Stimulated activated CD4-positive, alpha-beta T cell treated with anti-CD3 and anti-CD28 coated beads, Interleukin-4, amount 100 ng/mL, for 1 hour (primary cell): ENCODE measurements around the gene NBEAL1.
"Not testable (repeated sequence)": the region's sequence is repeated elsewhere in the genome, so short reads cannot be mapped to it uniquely, and the experiment has no call there.

Experiments used
- DNase-seq: peaks from one replicate; pipeline ENCODE4 v3.0.0-alpha.2; 2020

Gene NBEAL1

DNA sequence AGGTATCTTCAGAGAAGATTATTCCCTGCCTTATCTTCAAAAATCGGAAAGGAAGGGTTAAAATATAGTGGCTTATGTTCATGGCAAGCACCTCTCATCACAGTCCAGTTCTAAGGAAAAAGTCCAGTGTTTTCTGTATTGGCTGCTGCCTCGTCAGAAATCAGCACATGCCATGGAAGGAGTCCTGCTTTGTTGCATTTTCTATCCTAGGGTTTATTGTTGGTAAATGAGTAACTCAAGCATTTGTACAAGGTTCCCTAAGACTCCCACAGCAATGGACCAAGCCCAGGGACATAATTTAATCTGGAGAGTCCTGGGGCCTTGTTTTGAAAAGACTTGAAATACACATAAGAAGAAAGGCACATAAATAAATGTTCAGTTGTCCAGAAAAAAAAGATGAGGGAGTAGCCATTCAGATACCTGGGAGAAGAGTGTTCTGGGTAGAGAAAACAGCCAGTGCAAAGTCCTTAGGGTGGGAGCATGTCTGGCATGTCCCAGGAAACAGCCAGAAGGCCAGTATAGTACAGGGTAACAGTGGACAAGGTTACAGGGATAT is 26.4 kb downstream of the NBEAL1 start:
- no peak for DNase-seq

DNA sequence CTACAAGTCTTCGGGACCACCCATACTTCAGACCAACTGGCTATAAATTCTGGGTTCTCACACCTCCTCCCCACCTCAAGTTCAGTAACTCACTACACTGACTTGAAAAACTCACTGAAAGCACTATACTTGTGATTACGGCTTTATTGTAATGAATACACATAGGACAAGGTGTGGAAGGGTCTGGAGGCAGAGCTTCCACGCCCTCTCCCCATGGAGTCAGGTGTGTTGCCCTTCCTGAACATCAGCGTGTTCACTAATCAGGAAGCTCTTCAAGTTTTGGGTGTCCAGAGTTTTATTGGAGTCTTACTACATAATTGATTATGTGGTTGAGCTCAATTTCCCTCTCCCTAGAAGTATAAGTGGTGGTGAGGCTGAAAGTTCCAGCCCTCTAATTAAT is 27.5 kb downstream of the NBEAL1 start:
- DNase-seq, result no peak

DNA sequence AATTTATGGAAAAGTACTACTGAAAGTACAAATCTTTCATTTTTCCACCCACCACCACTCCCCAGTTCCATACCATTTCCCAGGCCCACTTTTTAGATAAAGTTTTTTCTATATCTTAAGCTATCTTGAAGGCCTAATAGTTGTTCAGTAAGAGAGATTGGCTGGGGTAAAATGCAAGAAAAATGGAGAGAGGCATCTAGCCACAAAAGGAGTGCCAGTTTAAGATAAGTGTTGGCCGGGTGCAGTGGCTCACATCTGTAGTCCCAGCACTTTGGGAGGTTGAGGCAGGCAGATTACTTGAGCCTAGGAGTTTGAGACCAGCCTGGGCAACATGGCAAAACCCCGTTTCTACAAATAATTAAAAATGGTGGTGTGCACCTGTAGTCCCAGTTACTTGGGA is 28.6 kb downstream of the NBEAL1 start:
- no peak for DNase-seq

DNA sequence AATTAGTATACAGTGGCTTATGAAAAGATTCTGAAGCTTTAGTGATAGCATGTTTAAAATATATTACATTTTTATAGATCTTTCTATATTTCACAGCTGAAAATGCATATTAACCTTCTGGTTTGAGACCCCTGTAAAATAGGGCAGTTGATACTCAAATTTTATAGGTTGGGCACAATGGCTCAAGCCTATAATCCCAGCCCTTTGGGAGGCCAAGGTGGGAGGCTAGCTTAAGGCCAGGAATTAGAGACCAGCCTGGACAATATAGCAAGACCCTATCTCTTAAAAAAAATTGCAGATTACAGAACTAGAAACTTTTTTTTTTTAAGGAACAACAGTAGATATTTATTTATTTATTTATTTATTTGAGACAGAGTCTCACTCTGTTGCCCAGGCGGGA is 31.2 kb downstream of the NBEAL1 start:
- DNase-seq, result no peak

DNA sequence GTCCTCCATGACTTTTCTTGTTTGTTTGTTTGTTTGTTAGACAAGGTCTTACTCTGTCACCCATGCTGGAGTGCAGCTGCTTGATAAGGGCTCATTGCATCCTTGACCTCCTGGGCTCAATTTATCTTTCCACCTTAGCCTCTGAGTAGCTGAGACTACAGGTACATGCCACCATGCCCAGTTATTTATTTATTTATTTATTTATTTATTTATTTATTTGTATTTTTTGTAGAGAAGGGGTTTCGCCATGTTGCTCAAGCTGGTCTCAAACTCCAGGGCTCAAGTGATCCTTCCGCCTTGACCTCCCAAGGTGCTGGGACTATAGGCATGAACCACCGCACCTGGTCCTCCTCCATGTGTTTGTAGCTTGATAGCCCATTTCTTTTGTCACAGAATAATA is 37.9 kb downstream of the NBEAL1 start:
- DNase-seq, result no peak

DNA sequence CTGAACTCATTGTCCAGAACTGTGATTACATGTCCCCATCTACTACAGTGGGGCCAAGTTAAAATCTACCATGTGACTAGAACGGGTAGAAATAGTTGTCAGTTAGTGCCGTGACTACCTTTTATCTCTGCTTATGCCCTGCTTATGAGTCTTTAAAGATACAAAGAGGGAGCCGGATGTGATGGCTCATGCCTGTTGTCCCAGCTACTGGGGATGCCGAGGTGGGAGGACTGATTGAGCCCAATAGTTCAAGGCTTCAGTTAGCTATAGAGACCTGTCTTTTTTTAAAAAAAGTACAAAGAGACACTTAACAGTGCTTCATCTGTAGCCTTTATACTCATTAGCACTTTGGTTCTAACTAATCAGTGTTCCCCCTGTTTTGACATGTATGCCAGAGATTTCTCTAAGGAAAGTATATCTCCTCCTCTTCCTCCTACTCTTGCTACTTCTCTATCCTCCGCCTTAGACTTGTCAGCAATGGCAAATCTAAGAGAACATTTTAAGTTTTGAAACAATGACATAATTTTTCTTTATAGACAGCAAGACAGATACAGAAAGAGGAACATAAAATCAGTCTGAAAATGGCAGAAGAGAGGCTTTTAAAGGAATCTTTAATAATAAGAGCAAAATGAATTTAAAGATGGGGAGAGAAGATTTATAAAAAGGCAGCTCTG is 45.0 kb downstream of the NBEAL1 start:
- DNase-seq, result no peak

DNA sequence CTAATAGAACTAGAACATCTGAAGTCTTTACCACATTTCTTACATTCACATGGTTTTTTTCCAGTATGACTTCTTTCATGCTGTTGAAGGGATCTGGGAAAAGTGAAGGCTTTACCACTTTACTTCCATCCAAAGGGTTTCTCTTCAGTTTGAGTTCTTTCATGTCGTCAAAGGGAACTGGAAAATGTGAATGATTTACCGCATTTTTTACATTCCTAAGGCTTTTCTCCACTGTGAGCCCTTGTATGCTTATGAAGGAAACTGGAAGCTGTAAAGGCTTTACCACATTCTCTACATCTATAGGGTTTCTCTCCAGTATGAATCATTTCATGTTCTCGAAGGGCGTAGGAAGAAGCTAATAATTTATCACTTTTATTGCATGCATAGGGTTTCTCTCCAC is 46.7 kb downstream of the NBEAL1 start:
- no peak for DNase-seq

GRCh38 chr2:203062126-203062525 is 47.5 kb downstream of the NBEAL1 start:
- no peak for DNase-seq

DNA sequence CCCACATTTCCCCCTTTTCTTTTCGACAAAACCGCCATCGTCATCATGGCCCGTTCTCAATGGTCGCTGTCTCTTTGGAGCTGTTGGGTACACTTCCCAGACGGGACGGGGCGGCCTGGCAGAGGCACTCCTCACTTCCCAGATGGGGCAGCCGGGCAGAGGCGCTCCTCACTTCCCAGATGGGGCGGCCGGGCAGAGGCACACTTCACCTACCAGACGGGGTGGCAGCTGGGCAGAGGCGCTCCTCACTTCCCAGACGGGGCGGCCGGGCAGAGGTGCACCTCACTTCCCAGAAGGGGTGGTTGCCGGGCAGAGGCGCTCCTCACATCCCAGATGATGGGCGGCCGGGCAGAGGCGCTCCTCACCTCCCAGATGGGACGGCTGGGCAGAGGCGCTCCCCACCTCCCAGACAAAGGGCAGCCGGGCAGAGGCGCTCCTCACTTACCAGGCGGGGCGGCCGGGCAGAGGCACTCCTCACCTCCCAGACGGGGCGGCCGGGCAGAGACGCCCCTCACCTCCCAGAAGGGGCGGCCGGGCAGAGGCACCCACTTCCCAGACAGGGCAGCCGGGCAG is 51.9 kb downstream of the NBEAL1 start:
- not testable (repeated sequence) for DNase-seq

GRCh38 chr2:203070701-203071100 is 56.0 kb downstream of the NBEAL1 start:
- no peak for DNase-seq

DNA sequence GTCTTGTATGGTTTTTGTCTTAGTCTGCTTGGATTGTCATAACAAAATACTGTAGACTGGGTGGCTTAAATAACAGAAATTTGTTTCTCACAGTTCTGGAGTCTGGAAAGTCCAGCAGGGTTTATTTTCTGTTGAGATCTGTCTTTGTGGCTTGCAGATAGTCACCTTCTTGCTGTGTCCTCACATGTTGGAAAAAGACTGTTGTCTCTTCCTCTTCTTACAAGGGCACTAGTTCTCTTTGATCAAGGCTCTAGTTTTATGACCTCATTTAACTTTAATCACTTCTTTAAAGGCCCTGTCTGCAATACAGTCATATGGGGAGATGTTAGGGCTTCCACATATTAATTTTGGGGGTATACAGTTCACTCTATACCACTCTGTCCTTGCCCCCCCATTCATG is 56.5 kb downstream of the NBEAL1 start:
- no peak for DNase-seq

DNA sequence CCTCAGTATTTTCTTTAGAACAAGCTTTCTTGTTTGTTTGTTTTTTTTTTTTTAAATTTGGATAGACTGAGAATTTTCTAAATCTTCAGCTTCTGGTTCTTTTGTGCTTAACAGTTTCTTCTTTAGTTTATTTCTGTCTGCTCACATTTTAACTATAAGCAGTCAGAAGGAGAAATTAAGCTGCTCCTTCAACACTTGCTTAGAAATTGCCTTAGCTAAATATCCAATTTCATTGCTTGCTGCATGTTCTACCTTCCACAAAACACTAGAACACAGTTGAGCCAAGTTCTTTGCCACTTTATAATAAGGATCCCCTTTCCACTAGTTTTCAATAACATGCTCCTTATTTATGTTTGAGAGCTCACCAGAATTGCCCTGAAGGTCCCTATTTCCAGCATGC is 57.7 kb downstream of the NBEAL1 start:
- no peak for DNase-seq

DNA sequence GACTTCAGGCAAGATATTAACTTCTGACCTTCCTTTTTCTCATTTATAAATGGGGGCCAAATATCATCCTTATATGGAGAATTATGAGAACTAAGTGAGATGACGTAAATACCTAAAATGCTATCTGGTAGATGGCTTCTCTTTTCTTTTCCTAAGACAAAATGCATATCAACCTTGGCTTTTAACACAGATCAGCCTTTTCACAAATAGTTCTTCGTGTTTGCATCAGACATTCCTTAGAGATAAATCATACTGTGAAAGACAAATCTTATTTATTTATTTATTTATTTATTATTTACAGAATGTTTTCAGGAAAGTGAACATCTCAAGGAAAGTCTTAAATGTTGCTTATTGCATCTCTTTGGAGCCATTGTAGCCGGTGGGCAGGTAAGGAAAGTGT is 62.8 kb downstream of the NBEAL1 start:
- no peak for DNase-seq

- DNase-seq, result no peak
These were observed 65.9 kb downstream of the NBEAL1 start for GRCh38 chr2:203080447-203081045.

GRCh38 chr2:203083328-203083727 is 68.7 kb downstream of the NBEAL1 start:
- no peak for DNase-seq

- not testable (repeated sequence) for DNase-seq
These were observed 71.7 kb downstream of the NBEAL1 start for GRCh38 chr2:203086381-203086780.

- not testable (repeated sequence) for DNase-seq
These were observed 76.0 kb downstream of the NBEAL1 start for GRCh38 chr2:203090721-203091120.

- no peak for DNase-seq
These were observed 83.1 kb downstream of the NBEAL1 start for GRCh38 chr2:203097735-203098134.

DNA sequence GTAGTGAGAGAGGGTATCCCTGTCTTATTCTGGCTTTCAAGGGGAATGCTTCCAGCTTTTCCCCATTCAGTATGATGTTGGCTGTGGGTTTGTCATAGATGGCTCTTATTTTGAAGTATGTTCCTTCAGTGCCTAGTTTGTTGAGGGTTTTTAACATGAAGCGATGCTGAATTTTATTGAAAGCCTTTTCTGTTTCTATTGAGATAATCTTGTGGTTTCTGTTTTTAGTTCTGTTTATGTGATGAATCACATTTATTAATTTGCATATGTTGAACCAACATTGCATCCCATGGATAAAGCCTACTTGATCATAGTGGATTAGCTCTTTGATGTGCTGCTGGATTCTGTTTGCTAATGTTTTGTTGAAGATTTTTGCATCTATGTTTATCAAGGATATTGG is 87.7 kb downstream of the NBEAL1 start:
- not testable (repeated sequence) for DNase-seq

DNA sequence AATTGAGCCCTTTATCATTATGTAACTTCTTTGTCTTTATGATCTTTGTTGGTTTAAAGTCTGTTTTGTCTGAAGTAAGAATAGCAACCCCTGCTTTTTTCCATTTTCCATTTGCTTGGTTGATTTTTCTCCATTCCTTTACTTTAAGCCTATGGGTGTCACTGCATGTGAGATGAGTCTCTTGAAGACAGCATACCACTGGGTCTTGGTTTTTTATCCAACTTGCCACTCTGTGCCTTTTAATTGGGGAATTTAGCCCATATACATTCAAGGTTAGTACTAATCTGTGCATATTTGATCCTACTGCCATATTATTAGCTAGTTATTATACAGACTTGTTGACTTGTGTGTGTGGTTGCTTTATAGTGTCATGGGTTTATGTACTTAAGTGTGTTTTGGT is 89.6 kb downstream of the NBEAL1 start:
- DNase-seq, result no peak

DNA sequence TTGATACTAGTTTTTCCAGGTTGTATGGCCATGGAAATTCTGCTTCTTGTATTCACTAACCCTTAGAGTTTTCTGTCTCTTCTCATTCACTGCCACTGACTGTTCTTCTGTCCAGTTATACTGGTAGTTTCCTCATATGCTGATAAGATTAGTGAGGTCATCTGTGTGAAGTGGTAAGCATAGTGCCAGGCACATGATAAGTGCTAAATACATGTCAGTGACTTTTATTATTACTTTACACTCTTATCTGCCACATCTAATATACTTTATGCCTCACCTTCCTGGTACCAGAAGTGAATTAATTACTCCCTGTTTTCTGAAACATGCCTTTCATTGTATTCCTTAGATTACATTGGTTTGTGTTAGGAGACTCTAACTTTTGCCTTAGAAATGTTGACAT is 91.3 kb downstream of the NBEAL1 start:
- no peak for DNase-seq

DNA sequence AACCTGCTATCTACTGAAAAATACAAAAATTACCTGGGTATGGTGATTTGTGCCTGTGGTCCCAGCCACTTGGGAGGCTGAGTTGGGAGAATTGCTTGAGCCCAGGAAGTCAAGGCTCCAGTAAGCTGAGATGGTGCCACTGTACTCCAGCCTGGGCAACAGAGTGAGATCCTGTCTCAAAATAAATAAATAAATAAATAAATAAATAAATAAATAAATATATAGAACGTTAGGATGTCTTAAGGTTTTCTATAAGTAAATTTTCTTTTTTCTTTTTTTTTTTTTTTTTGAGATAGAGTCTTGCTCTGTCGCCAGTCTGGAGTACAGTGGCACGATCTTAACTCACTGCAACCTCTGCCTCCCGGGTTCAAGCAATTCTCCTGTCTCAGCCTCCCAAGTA is 95.8 kb downstream of the NBEAL1 start:
- DNase-seq, result not testable (repeated sequence)

GRCh38 chr2:203112342-203112741 is 97.7 kb downstream of the NBEAL1 start:
- DNase-seq, result no peak

GRCh38 chr2:203115201-203115700 is 100.6 kb downstream of the NBEAL1 start:
- not testable (repeated sequence) for DNase-seq
